CD14-positive monocyte (primary cell): ENCODE data around the gene ATF6. TPM values are rescaled to one million over a fixed set of nuclear protein-coding genes. Genes with fewer than 3 reads are reported as not detected.

Experiments used
- DNase-seq, 3 donors: peaks; one replicate each; pipeline ENCODE4 v3.0.0-alpha.2; 2011 to 2022
- H2AFZ ChIP-seq: 2 replicates; pipeline ENCODE4 v1.6.0; 2012; ENCODE audit warnings: mild to moderate bottlenecking, low read depth, low read length, inconsistent platforms; ENCODE audit not compliant: insufficient read depth, poor library complexity, severe bottlenecking
- H3K27ac ChIP-seq, 2 donors: 1 replicate in 1 of 2; 2 replicates in 1 of 2; pipeline ENCODE4 v1.5.1; 2012 to 2013; ENCODE audit warnings: low read length in 2 of 2, control low read depth in 1 of 2, inconsistent platforms in 1 of 2, low read depth in 1 of 2, mild to moderate bottlenecking in 1 of 2
- H3K27me3 ChIP-seq, 2 donors: one replicate each; pipeline versions ENCODE4 v1.6.0 to v1.6.1; 2011 to 2013; ENCODE audit warnings: low read length in 2 of 2; ENCODE audit not compliant: control insufficient read depth in 2 of 2, insufficient read depth in 2 of 2
- H3K36me3 ChIP-seq, 2 donors: replicated peaks in 1 of 2; 1 replicate in 1 of 2; 2 replicates in 1 of 2; pipeline versions ENCODE4 v1.5.1 to v1.6.1; 2012 to 2013; ENCODE audit warnings: low read length in 2 of 2, control low read depth in 1 of 2, inconsistent platforms in 1 of 2, mild to moderate bottlenecking in 1 of 2; ENCODE audit not compliant: insufficient read depth in 2 of 2, control insufficient read depth in 1 of 2
- H3K4me1 ChIP-seq, 2 donors: 1 replicate in 1 of 2; 2 replicates in 1 of 2; pipeline versions ENCODE4 v1.5.1 to v1.6.1; 2012 to 2013; ENCODE audit warnings: low read length in 2 of 2, control low read depth in 1 of 2, inconsistent platforms in 1 of 2, mild to moderate bottlenecking in 1 of 2, moderate library complexity in 1 of 2; ENCODE audit not compliant: insufficient read depth in 2 of 2, control insufficient read depth in 1 of 2
- H3K4me2 ChIP-seq: replicated peaks from 2 replicates; pipeline ENCODE3; 2012; ENCODE audit warnings: low read length, moderate library complexity, mild to moderate bottlenecking; ENCODE audit not compliant: poor library complexity, severe bottlenecking; ENCODE audit errors: extremely low read depth
- H3K4me3 ChIP-seq, 3 experiments: fragments of 200-600 bp in 1 of 3; sonication (generic) in 1 of 3; replicated peaks in 1 of 3; 1 replicate in 2 of 3; 2 replicates in 1 of 3; pipeline ENCODE4 v1.5.1; 2011 to 2013; ENCODE audit warnings: low read length in 3 of 3, mild to moderate bottlenecking in 3 of 3, control low read depth in 2 of 3, low read depth in 2 of 3, inconsistent platforms in 1 of 3, moderate library complexity in 1 of 3
- H3K79me2 ChIP-seq: 2 replicates; pipeline ENCODE4 v1.6.0; 2012; ENCODE audit warnings: mild to moderate bottlenecking, control low read depth, inconsistent platforms, low read length, moderate library complexity; ENCODE audit not compliant: insufficient read depth
- H3K9ac ChIP-seq: 2 replicates; pipeline ENCODE4 v1.6.0; 2017; ENCODE audit warnings: low read length, mild to moderate bottlenecking; ENCODE audit not compliant: insufficient read depth, poor library complexity, severe bottlenecking
- H3K9me3 ChIP-seq, 2 donors: replicated peaks in 1 of 2; 1 replicate in 1 of 2; 2 replicates in 1 of 2; pipeline versions ENCODE4 v1.5.1 to v1.6.1; 2012 to 2013; ENCODE audit warnings: low read length in 2 of 2, control low read depth in 1 of 2; ENCODE audit not compliant: control insufficient read depth in 1 of 2, insufficient read depth in 1 of 2
- H4K20me1 ChIP-seq: 2 replicates; pipeline ENCODE4 v1.6.0; 2012; ENCODE audit warnings: mild to moderate bottlenecking, low read length, control low read depth, moderate library complexity; ENCODE audit not compliant: insufficient read depth
- H3K27ac Mint-ChIP-seq, 7 donors: one replicate each; pipeline ENCODE4 v1.8.0; 2020; ENCODE audit warnings: mild to moderate bottlenecking in 7 of 7, mixed read lengths in 7 of 7, moderate library complexity in 6 of 7, inconsistent platforms in 2 of 7
- H3K27me3 Mint-ChIP-seq, 3 donors: one replicate each; pipeline ENCODE4 v1.8.0; 2021 to 2022; ENCODE audit warnings: low read depth in 3 of 3, mild to moderate bottlenecking in 3 of 3, mixed read lengths in 3 of 3, moderate library complexity in 3 of 3, inconsistent platforms in 1 of 3
- H3K36me3 Mint-ChIP-seq, 2 donors: one replicate each; pipeline ENCODE4 v1.8.0; 2020; ENCODE audit warnings: mixed read lengths in 2 of 2, inconsistent platforms in 1 of 2, mild to moderate bottlenecking in 1 of 2
- H3K4me1 Mint-ChIP-seq: one replicate; pipeline ENCODE4 v1.8.0; 2020; ENCODE audit warnings: mild to moderate bottlenecking, mixed read lengths
- H3K4me3 Mint-ChIP-seq, 2 donors: one replicate each; pipeline ENCODE4 v1.8.0; 2020; ENCODE audit warnings: mild to moderate bottlenecking in 2 of 2, mixed read lengths in 2 of 2, moderate library complexity in 1 of 2
- H3K9me3 Mint-ChIP-seq, 7 donors: one replicate each; pipeline ENCODE4 v1.8.0; 2020 to 2022; ENCODE audit warnings: mixed read lengths in 7 of 7, mild to moderate bottlenecking in 6 of 7, moderate library complexity in 6 of 7, inconsistent platforms in 2 of 7
- WGBS: methylation state at CpG from one replicate; pipeline ENCODE4 v1.1.5; 2013; ENCODE audit warnings: missing lambda C conversion rate; ENCODE audit not compliant: insufficient coverage; 5-methylcytosine and 5-hydroxymethylcytosine counted together
- intact Hi-C, 2 donors: fragments of 100-400 bp; cut with micrococcal nuclease; formaldehyde crosslinking; loops; one replicate each; pipeline versions ENCODE4 v1.15.0 to v1.15.1; 2023
- polyA plus RNA-seq, 3 donors: library from polyadenylated mRNA; depleted of rRNA in 1 of 3; unstranded in 2 of 3; stranded (reverse) in 1 of 3; fragments of 300-500 nt in 2 of 3; fragments of >200 nt in 1 of 3; fragmentation: Illumina TruSeq in 2 of 3; gene quantifications; 1 replicate in 2 of 3; 2 replicates in 1 of 3; pipeline ENCODE4 v1.2.3, GENCODE V29; 2012 to 2021
- TF ChIP-seq, protein P1 (sequence below): fragments of 200-600 bp; IDR thresholded peaks from one replicate; pipeline ENCODE4 v1.8.0; 2022; ENCODE audit warnings: antibody characterized with exemption, mild to moderate bottlenecking

ATF6 gene
- polyA plus RNA-seq, 3 donors: 13.4 to 25.6 (median 22.2) TPM

DNA sequence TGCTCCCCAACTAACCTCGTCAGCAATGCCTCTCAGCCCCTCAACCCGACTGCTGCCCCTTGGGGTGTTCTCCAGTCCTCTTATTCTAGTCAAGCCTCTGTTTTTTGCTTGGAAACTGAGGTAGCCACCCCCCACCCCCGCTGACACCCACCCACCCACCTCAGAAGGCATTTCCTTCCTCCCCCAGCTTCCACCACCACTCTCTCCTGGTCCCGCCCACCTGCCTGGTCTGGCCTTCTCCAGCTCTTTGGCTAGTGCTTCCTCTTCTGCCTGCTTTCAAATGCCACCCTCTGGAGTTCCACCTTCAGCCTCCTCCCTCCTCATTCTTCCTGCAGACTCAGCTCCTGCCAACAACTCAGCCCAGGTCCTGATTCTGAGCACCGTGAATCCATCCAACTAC lies 222.3 kb downstream of the ATF6 start:
- TF ChIP-seq, protein P1, sequence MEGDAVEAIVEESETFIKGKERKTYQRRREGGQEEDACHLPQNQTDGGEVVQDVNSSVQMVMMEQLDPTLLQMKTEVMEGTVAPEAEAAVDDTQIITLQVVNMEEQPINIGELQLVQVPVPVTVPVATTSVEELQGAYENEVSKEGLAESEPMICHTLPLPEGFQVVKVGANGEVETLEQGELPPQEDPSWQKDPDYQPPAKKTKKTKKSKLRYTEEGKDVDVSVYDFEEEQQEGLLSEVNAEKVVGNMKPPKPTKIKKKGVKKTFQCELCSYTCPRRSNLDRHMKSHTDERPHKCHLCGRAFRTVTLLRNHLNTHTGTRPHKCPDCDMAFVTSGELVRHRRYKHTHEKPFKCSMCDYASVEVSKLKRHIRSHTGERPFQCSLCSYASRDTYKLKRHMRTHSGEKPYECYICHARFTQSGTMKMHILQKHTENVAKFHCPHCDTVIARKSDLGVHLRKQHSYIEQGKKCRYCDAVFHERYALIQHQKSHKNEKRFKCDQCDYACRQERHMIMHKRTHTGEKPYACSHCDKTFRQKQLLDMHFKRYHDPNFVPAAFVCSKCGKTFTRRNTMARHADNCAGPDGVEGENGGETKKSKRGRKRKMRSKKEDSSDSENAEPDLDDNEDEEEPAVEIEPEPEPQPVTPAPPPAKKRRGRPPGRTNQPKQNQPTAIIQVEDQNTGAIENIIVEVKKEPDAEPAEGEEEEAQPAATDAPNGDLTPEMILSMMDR: no peak
- intact Hi-C loops: no loop called here

DNA sequence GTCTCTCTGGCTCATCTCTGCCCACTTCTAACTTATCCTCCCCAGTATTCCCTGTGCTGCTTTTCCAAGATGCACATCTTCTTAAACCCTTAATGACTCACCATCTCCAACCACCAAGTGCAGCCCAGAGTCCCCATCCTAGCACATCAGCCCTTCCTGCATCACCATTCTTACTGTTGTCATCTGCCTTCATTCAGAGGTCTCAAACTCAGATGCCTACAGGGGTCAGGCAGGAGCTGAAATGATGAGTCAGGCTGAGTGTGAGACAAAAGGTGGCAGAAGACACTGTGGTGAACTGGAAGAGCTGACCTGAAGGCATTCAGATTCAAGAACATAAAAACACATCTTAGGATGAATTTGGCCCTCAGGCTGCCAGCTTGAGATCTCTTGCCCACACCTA lies 223.0 kb downstream of the ATF6 start:
- peaks cover 10 to 18% (median 13%) of the 10 kb centered on the region in 7 donors for H3K9me3 Mint-ChIP-seq
- H4K20me1 ChIP-seq: no peaks in the 10 kb centered on the region
- H3K4me3 ChIP-seq: peak overlapping the region in 1 of 3 experiments; percentile 25
- H2AFZ ChIP-seq: no peak overlapping the region
- peaks cover 0 to 2% (median 2%) of the 10 kb centered on the region in 3 donors for H3K27me3 Mint-ChIP-seq
- intact Hi-C loops: no loop called here
- H3K9me3 ChIP-seq: peaks cover 12 to 17% of the 10 kb centered on the region in 2 donors
- no peaks in the 10 kb centered on the region for H3K79me2 ChIP-seq
- TF ChIP-seq, protein P1: no peak
- H3K4me2 ChIP-seq: peak overlapping the region; percentile 45
- H3K36me3 ChIP-seq: no peaks in the 10 kb centered on the region
- peak in 2 of 3 donors; percentile 8 to 45 for DNase-seq
- H3K27ac ChIP-seq: peak overlapping the region; percentile 46 to 76
- H3K4me1 Mint-ChIP-seq: peaks cover 34% of the 10 kb centered on the region
- H3K4me3 Mint-ChIP-seq: peak overlapping the region in 1 of 2 donors; percentile 72
- peaks cover 28 to 34% of the 10 kb centered on the region in 2 donors for H3K4me1 ChIP-seq
- H3K27me3 ChIP-seq: no peaks in the 10 kb centered on the region
- peak overlapping the region; percentile 74 to 97 (median 88) for H3K27ac Mint-ChIP-seq
- H3K9ac ChIP-seq: no peak overlapping the region
- peaks cover 4 to 10% of the 10 kb centered on the region in 2 donors for H3K36me3 Mint-ChIP-seq

More for the DNA sequence above, 222.3 kb downstream of the ATF6 start:
- Histone ChIP-seq H2AFZ (no peak overlapping the region), H3K9me3 (peaks cover 12 to 16% of the 10 kb centered on the region in 2 donors), H3K36me3 (no peaks in the 10 kb centered on the region), H3K4me3 (peak overlapping the region in 1 of 3 experiments; percentile 25), H3K79me2 (no peaks in the 10 kb centered on the region), H3K27ac (peak overlapping the region in 1 of 2 donors; percentile 76), H4K20me1 (no peaks in the 10 kb centered on the region), H3K9ac (no peak overlapping the region), H3K4me2 (peak overlapping the region; percentile 45), H3K27me3 (no peaks in the 10 kb centered on the region), H3K4me1 (peaks cover 28 to 34% of the 10 kb centered on the region in 2 donors)
- Mint-ChIP-seq H3K4me3 (peak overlapping the region in 1 of 2 donors; percentile 72), H3K27ac (peak overlapping the region; percentile 30 to 97 (median 88)), H3K4me1 (peaks cover 36% of the 10 kb centered on the region), H3K9me3 (peaks cover 7 to 16% (median 13%) of the 10 kb centered on the region in 7 donors), H3K36me3 (peaks cover 4 to 10% of the 10 kb centered on the region in 2 donors), H3K27me3 (peaks cover 0 to 2% (median 2%) of the 10 kb centered on the region in 3 donors)
- WGBS: 42% methylated on average over 4 of the region's 5 CpGs
- DNase-seq: peak in 2 of 3 donors; percentile 14 to 21
